Activated naive CD4-positive, alpha-beta T cell treated with anti-CD3 and anti-CD28 coated beads, Interleukin-2, amount 10 ng/mL, durations not matched to agents 7 days and 5 days (primary cell): ENCODE data around the gene NDUFC2.
A peak's percentile ranks its signal among the peaks of the same experiment; 100 is the strongest.
"Not testable (repeated sequence)": the region's sequence is repeated elsewhere in the genome, so short reads cannot be mapped to it uniquely, and the experiment has no call there.

Experiments
- CTCF ChIA-PET: fragments of 350-600 bp; sonication (Branson Sonifier 250); formaldehyde crosslinking; loops from one replicate; lab custom pipeline; 2021; ENCODE audit warnings: antibody characterized with exemption; lab: Charles Lee
- DNase-seq: peaks from one replicate; pipeline ENCODE4 v3.0.0-alpha.2; 2020
- H3K27ac Mint-ChIP-seq: one replicate; pipeline ENCODE4 v1.8.0; 2021; ENCODE audit warnings: mild to moderate bottlenecking, moderate library complexity, mixed read lengths
- H3K27me3 Mint-ChIP-seq: one replicate; pipeline ENCODE4 v1.8.0; 2021; ENCODE audit warnings: mild to moderate bottlenecking, mixed read lengths
- H3K36me3 Mint-ChIP-seq: one replicate; pipeline ENCODE4 v1.8.0; 2021; ENCODE audit warnings: mixed read lengths
- H3K4me1 Mint-ChIP-seq: one replicate; pipeline ENCODE4 v1.8.0; 2021; ENCODE audit warnings: mixed read lengths
- H3K4me3 Mint-ChIP-seq: one replicate; pipeline ENCODE4 v1.8.0; 2021; ENCODE audit warnings: mild to moderate bottlenecking, moderate library complexity, mixed read lengths
- H3K9me3 Mint-ChIP-seq: one replicate; pipeline ENCODE4 v1.8.0; 2021; ENCODE audit warnings: mixed read lengths

The NDUFC2 gene

GRCh38 chr11:78071717-78072116, 7.9 kb downstream of the NDUFC2 start:
- Mint-ChIP-seq H3K4me3 (no peak overlapping the region), H3K4me1 (peaks cover 15% of the 10 kb centered on the region), H3K27me3 (no peaks in the 10 kb centered on the region), H3K9me3 (no peaks in the 10 kb centered on the region), H3K27ac (no peak overlapping the region), H3K36me3 (peaks cover 55% of the 10 kb centered on the region)
- CTCF ChIA-PET, result no interaction called here
- DNase-seq, result no peak

DNA sequence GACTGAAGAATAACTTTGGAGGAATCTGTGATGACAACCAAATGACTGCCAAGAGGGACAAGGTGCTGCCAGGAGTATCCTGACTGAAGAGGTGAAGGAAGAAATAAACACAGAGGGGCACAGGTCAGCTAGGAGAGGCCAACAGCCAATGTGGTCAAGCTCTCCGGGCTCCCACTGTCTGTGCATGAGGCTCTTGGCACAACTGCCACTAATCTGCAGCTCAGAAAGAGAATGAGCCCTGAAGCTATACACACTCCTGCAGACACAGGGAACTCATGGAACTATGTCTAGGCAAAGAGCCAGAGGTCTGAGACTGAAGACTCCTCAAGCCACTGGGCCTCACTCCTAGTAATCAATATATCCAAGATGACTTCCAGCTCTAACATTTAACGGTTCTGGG, 9.0 kb downstream of the NDUFC2 start:
- no peaks in the 10 kb centered on the region for H3K9me3 Mint-ChIP-seq
- H3K36me3 Mint-ChIP-seq, result peaks cover 50% of the 10 kb centered on the region
- no peak for DNase-seq
- no peak overlapping the region for H3K4me3 Mint-ChIP-seq
- H3K27ac Mint-ChIP-seq, result no peak overlapping the region
- no peaks in the 10 kb centered on the region for H3K27me3 Mint-ChIP-seq
- H3K4me1 Mint-ChIP-seq, result peaks cover 9% of the 10 kb centered on the region
- CTCF ChIA-PET, result no interaction called here

DNA sequence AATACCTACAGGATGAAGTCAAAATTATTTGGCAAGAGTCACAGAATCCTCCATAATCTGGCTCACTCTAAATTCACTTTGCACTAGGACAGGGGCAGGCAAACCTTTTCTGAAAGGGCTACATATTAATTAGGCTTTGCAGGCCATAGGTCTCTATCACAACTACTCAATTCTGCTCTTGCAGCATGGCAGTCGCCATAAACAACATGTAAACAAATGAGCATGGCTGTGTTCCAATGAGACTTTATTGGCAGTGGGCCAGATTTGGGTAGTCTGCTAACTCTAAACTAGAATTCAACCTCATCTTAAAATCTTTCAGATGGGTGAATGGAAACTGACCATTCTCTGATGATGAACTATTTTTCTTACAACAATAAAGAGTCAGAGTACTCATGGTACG, 10.2 kb downstream of the NDUFC2 start:
- H3K4me3 Mint-ChIP-seq, result no peak overlapping the region
- H3K9me3 Mint-ChIP-seq, result no peaks in the 10 kb centered on the region
- DNase-seq, result no peak
- CTCF ChIA-PET, result no interaction called here
- H3K4me1 Mint-ChIP-seq, result peaks cover 2% of the 10 kb centered on the region
- no peak overlapping the region for H3K27ac Mint-ChIP-seq
- H3K36me3 Mint-ChIP-seq, result peaks cover 46% of the 10 kb centered on the region
- H3K27me3 Mint-ChIP-seq, result no peaks in the 10 kb centered on the region

- Mint-ChIP-seq H3K27ac (no peak overlapping the region), H3K9me3 (no peaks in the 10 kb centered on the region), H3K4me3 (no peak overlapping the region), H3K36me3 (peaks cover 40% of the 10 kb centered on the region), H3K4me1 (peaks cover 2% of the 10 kb centered on the region), H3K27me3 (no peaks in the 10 kb centered on the region)
- CTCF ChIA-PET, result interaction anchor here (1.7 kb wide), 1 partner anchor 26 kb away, joined by 4 read pairs; no protein-coding TSS in a partner anchor
- DNase-seq, result no peak
Measured at GRCh38 chr11:78067704-78068103, 12.0 kb downstream of the NDUFC2 start.

DNA sequence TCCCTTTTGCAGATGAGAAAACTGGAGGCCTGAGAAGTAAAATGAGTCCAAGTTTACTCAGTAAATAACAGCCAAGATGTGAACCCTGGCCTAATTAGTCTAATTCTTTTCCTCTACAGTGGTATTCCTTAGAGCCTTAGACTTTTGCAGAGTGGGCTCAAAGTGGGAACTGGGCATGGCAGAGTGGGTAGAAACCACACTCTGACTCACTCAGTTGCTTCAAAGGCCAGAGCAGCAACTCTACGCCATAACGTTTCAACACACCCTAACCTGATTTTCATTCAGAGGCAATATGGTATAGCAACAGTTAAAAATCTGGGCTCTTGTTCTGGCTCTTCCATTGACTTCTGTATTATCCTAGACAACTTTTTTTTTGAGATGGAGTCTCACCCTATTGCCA, 13.2 kb downstream of the NDUFC2 start:
- CTCF ChIA-PET, result no interaction called here
- Mint-ChIP-seq H3K4me1 (no peaks in the 10 kb centered on the region), H3K4me3 (no peak overlapping the region), H3K9me3 (no peaks in the 10 kb centered on the region), H3K27ac (no peak overlapping the region), H3K27me3 (no peaks in the 10 kb centered on the region), H3K36me3 (peaks cover 32% of the 10 kb centered on the region)
- DNase-seq, result no peak

DNA sequence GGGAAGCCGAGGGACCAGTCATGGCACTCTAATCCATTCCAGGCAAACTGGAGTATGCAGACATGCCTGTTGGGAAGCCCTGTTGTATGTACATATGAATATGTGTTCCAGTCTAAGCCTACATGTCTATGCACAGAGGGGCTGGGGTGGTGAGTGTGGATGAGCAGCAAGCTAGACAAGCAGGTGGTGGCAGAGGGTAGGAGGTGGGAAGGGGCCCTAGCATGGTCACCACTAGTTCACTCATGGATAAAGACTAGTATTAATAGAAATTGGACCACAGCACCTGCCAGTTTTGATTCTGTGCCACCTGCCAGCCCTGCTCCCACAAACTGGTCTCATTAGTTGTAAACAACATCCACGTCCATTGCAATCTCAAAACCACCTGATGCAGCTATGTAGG, 14.5 kb downstream of the NDUFC2 start:
- CTCF ChIA-PET, result interaction anchor here (1.5 kb wide), 1 partner anchor 19 kb away, joined by 7 read pairs; no protein-coding TSS in a partner anchor
- Mint-ChIP-seq H3K9me3 (no peaks in the 10 kb centered on the region), H3K36me3 (peaks cover 24% of the 10 kb centered on the region), H3K27ac (no peak overlapping the region), H3K27me3 (no peaks in the 10 kb centered on the region), H3K4me3 (no peak overlapping the region), H3K4me1 (no peaks in the 10 kb centered on the region)
- DNase-seq, result no peak

DNA sequence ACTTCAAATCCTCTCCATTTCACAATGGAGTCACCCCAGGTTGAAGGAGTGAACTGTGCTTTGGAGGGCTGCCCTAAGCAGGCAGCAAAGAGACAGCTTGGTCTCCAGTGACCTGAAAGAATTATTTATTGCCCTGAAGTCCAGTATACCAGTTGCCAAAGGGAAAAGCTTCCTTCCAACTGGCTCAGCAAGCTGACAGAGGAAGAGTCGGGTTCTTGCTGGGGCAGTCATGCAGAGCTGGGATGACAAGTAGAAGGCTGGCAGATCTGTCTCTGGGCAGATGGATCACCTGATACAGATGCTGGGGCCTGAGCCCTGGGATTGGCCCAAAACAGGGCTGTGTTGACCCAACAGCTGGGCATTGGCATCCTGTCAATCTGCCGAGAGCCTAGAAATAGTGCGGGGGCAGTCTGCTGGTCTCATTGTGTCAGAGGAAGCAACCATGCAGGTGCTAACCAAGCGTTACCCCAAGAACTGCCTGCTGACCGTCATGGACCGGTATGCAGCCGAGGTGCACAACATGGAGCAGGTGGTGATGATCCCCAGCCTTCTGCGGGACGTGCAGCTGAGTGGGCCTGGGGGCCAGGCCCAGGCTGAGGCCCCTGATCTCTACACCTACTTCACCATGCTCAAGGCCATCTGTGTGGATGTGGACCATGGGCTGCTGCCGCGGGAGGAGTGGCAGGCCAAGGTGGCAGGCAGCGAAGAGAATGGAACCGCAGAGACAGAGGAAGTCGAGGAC, 16.1 kb downstream of the NDUFC2 start, which contains the start of gene THRSP:
TSS of gene THRSP (plus strand) at position 422 of the 742 bp plus-strand sequence. CDS start at position 443, 21 bp downstream.
- Mint-ChIP-seq H3K27me3 (no peaks in the 10 kb centered on the region), H3K27ac (peak within 1 kb of the TSS; percentile 17), H3K4me3 (no peak within 1 kb of the TSS), H3K9me3 (no peaks in the 10 kb centered on the region), H3K36me3 (peaks cover 14% of the 10 kb centered on the region), H3K4me1 (no peaks in the 10 kb centered on the region)
- no peak for DNase-seq
- CTCF ChIA-PET, result no interaction called here

GRCh38 chr11:78062671-78063070, 17.0 kb downstream of the NDUFC2 start:
- Mint-ChIP-seq H3K27ac (no peak overlapping the region), H3K27me3 (no peaks in the 10 kb centered on the region), H3K9me3 (no peaks in the 10 kb centered on the region), H3K4me3 (no peak overlapping the region), H3K36me3 (peaks cover 8% of the 10 kb centered on the region), H3K4me1 (no peaks in the 10 kb centered on the region)
- no peak for DNase-seq
- CTCF ChIA-PET, result no interaction called here

DNA sequence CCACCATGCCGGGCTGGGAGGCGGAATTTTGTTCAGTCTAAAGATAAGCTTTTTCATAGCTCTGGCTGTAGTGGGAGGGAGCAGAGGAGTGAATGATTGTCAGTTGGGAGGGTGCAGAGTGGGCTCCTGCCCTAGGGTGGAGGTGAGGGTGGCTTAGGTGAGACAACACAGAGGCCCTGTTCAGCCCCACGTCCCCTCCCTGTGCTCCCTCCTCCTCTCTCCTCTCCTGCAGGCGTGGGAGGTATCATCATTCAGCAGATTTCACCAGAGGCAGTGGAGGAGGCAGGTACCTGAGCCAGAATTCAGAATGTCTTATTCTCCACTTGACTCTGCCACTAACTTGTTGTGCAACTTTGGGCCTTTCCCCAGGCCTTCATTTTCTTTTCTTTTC, 17.7 kb downstream of the NDUFC2 start:
- Mint-ChIP-seq H3K9me3 (no peaks in the 10 kb centered on the region), H3K36me3 (peaks cover 2% of the 10 kb centered on the region), H3K27me3 (no peaks in the 10 kb centered on the region), H3K4me3 (no peak overlapping the region), H3K27ac (no peak overlapping the region), H3K4me1 (no peaks in the 10 kb centered on the region)
- CTCF ChIA-PET, result no interaction called here
- no peak for DNase-seq

DNA sequence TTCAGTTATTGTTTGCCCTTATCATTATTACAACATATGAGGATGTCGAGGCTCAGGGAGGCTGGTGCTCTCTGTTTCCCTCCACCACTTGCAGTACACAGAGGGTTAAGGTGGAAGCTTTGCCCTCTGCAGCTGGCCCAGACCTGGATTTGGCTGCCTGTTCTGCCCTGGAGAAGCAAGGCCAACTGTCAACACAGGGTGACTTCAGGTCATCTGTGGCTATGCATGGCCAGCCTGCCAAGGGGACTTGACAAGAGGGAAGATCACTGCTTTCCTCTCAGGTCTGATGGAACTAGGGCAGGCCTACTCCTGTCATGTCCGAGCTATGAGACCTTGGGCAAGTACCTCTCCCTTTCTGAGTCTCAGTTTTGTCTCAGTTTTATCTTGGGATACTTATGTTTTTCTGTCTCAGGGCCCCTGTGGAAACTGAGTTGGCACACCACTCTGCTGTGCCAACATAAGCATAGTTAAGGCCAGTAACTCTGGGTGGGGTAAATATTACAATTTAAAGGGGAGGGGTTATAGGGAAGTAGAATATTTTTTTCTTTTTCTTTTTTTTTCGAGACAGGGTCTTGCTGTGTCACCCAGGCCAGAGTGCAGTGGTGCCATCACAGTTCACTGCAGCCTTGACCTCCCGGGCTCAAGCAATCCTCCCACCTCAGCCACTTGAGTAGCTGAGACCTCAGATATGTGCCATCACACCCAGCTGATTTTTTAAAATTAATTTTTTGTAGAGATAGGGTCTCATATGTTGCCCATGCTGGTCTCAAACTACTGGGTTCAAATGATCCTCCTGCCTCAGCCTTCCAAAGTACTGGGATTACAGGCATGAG, 18.4 kb downstream of the NDUFC2 start:
- no peak overlapping the region for H3K4me3 Mint-ChIP-seq
- H3K27ac Mint-ChIP-seq, result no peak overlapping the region
- DNase-seq, result no peak
- CTCF ChIA-PET, result no interaction called here
- H3K9me3 Mint-ChIP-seq, result no peaks in the 10 kb centered on the region
- H3K36me3 Mint-ChIP-seq, result peaks cover 2% of the 10 kb centered on the region
- H3K4me1 Mint-ChIP-seq, result no peaks in the 10 kb centered on the region
- no peaks in the 10 kb centered on the region for H3K27me3 Mint-ChIP-seq

DNA sequence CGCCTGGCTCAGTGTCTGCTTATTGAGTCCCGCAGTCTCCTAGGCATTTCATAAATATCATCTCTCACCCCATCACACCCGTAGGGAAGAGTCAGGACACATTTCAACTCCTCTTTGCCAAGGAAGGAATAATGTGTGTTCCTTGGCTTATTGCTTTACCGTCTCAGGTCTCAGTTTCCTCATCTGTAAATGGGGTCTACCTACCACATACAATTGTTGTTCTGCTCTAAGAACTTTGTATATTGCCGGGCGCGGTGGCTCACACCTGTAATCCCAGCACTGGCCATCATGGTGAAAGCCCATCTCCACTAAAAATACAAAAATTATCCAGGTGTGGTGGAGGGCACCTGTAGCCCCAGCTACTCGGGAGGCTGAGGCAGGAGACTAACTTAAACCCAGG, 19.1 kb downstream of the NDUFC2 start:
- Mint-ChIP-seq H3K27me3 (no peaks in the 10 kb centered on the region), H3K27ac (no peak overlapping the region), H3K9me3 (no peaks in the 10 kb centered on the region), H3K4me3 (no peak overlapping the region), H3K36me3 (peaks cover 2% of the 10 kb centered on the region), H3K4me1 (no peaks in the 10 kb centered on the region)
- CTCF ChIA-PET, result no interaction called here
- DNase-seq, result no peak

GRCh38 chr11:78059749-78060328, 19.8 kb downstream of the NDUFC2 start:
- CTCF ChIA-PET, DNase-seq, H3K4me1 Mint-ChIP-seq, H3K27me3 Mint-ChIP-seq, H3K4me3 Mint-ChIP-seq, H3K36me3 Mint-ChIP-seq, H3K27ac Mint-ChIP-seq, H3K9me3 Mint-ChIP-seq: not testable (repeated sequence)

GRCh38 chr11:78057462-78058055, 22.1 kb downstream of the NDUFC2 start:
- no peak overlapping the region for H3K27ac Mint-ChIP-seq
- no peaks in the 10 kb centered on the region for H3K36me3 Mint-ChIP-seq
- no peaks in the 10 kb centered on the region for H3K4me1 Mint-ChIP-seq
- H3K4me3 Mint-ChIP-seq, result no peak overlapping the region
- CTCF ChIA-PET, result interaction anchor here (0.9 kb wide), 1 partner anchor 11 kb away, joined by 4 read pairs; no protein-coding TSS in a partner anchor
- H3K9me3 Mint-ChIP-seq, result no peaks in the 10 kb centered on the region
- no peak for DNase-seq
- H3K27me3 Mint-ChIP-seq, result no peaks in the 10 kb centered on the region

DNA sequence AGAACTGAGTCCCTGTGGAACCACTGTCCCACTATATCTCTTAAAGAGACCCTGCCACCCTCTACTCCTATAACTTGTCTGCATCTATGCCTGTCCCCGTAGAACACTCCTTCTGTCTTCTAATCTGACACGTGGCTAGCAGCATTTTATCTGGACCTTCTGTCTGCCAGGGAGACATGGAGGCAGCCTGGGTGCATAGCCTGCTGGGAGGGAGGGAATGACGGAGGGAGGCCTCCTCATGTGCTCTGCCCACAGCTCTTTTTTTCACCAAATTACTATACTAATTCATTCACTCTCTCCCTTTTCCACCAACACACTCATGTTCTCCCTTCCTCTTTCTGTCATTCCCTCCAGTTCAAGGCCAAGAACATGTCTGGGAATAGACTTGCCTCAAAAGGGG, 23.6 kb downstream of the NDUFC2 start:
- no peaks in the 10 kb centered on the region for H3K9me3 Mint-ChIP-seq
- no peak overlapping the region for H3K4me3 Mint-ChIP-seq
- H3K27ac Mint-ChIP-seq, result no peak overlapping the region
- CTCF ChIA-PET, result no interaction called here
- no peaks in the 10 kb centered on the region for H3K36me3 Mint-ChIP-seq
- peaks cover 3% of the 10 kb centered on the region for H3K4me1 Mint-ChIP-seq
- no peaks in the 10 kb centered on the region for H3K27me3 Mint-ChIP-seq
- DNase-seq, result no peak
